T-helper 22 cell (primary cell): ENCODE results near the gene MAP10.

Experiments
- DNase-seq: peaks from one replicate; pipeline ENCODE4 v3.0.0-alpha.2; 2020; ENCODE audit warnings: low read depth

The MAP10 gene

DNA sequence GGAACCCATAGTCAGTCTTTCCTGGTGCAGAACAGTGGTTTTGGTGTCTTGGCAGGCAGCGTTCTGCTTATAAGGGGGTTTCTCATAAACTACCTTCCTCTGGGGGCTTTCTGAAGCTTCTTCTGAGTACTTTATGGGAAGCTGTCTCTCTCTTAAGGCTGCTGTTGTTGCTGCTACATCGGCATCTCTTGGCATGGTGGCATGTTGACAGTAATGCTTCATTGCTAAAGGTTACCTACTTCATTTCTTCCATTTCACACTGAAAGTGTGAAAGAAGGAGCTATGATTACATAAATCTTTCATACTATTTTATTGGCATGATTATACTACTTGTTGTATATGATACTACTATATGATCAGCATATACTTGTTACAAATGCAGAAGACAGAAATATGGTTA lies 6.3 kb upstream of the MAP10 start:
- no peak for DNase-seq

DNA sequence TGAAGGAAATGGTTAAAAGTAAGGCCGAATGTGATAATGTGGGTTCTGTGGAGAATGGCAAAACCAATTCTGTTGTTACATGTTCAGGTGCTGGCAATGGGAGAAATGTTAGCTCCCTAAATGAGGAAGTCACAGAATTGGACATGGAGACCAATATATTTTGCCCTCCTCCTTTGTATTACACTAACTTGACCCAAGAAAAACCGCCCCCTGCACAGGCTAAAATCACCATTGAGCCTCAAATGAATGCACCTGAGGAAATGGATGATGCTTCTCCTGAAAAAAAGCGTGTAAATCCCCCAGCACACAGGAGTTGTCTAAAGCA lies 932 bp downstream of the MAP10 start:
- DNase-seq, result no peak

DNA sequence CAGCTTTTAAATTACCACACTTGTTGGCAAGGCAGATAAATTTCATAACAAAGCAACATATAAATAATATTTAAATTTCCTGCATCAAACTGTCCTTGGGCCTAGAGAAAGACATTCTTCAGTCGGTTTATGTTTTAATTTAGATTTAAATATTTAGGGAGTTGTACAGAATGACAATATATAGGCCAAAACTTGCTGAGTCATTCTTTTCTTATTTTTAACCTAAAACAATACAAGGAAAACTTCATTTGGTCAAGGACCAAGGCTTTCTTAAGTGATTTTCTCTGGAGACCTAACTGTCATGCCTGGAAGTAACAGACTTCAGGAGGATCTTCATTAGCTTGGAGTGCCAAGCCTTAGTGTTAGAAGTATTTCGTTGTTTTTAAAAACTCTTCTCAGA lies 5.6 kb downstream of the MAP10 start:
- DNase-seq, result no peak

DNA sequence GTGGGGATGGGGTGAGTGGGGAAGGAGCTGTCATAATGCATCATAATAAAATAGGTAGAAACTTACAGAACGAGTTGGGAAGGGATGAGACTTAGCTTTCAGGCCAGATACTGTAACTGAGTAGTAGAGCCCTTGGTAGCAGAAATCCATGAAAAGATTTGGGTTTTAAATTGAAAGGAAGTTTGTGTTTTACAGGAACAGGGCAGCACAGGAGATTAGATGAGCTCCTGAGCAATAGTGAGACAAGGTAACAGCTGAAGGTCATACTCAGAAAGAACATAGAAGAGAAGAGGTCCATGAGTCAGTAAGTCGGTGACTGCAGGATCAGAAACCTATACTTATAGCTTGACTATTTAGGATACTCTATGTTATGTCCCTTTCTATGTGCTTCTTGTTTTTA lies 7.3 kb downstream of the MAP10 start:
- DNase-seq, result no peak

DNA sequence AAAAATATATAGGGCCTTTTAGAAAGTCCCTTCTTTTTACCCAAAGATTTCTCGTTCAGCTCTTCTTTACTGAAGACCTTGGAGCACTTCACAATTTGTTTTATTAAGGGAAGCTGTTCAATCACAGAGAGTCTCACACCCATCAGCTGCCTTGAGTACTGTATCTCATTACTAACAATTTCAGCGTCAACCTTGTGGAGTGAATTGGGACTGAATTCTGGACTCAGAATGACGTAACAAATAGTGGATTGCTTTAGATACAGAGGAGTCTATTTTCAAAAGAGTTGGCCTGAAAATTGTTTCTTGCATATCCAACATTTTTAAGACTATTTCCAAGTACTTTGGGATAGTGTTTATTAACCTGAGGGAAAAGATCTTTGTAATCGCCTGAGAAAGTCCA lies 7.9 kb downstream of the MAP10 start:
- no peak for DNase-seq

DNA sequence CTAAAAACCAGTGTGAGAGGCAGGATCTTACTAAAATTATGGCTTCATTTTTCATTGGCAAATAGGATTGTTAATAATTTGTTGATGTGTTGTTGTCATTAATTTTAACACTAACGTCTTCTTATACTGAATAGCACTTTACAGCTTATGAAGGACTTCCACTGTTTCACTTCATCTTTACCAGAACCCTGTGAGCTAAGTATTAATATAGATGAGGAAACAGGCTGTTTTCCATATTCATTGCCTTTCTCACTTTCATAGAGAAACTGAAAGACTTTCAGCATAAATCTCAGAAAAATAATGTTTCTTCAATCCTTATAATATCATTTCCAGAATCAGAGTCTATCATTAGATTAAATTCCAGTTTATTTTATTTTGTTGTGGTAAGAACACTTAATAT lies 8.5 kb downstream of the MAP10 start:
- no peak for DNase-seq

DNA sequence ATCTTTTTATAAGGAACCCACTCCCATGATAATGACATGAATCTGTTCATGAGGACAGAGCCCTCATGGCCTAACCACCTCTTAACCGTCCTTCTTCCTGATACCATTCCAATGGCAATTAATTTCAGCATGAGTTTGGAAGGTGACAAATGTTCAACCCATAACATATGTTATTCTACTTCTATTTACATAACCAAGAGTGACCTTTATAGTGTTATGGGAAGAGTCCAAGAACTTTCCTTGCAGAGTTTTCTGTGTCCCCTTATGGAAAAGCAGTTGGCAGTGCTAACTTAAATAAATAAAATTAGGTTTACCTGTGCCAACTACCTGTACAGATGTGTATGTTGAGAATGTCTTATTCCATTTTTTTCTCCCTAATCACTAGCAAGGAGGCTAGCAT lies 11.1 kb downstream of the MAP10 start:
- DNase-seq, result no peak

DNA sequence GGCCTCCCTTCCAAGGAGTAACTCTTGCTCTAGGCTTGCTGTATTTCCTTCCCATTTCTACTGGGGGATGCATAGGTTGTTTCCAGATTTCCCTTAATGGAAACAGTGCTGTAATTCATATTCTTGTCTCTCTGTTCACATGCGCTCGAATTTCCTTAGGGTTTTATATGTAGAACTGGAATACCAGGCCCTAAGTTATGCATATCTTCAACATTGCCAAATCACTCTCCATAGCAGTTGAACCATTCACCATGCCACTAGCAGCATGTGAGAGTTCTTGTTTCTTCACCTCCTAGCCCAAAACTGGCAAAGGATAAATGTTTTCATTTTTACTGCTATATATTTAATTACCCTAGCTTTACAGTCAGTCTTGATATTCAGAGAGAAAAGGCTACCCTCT lies 12.8 kb downstream of the MAP10 start:
- DNase-seq, result no peak

DNA sequence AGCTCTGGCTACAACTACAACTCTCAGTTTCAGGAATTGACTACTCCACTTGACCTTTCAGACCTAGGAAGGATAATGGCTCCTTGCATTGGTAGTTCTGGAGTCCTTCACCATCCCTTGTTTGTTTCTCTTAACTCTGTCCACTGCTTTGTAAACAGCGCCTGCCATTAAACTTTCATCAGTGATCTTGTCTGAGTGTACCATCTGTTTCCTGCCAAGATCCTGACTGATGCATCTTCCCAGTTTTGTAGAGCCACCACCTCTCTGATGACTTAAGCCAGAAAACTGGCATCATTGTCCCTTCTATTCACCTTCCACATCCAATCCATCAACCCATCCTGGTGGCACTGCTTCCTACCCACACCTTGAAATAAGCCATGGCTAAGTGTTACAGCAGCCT lies 15.2 kb downstream of the MAP10 start:
- DNase-seq, result no peak

DNA sequence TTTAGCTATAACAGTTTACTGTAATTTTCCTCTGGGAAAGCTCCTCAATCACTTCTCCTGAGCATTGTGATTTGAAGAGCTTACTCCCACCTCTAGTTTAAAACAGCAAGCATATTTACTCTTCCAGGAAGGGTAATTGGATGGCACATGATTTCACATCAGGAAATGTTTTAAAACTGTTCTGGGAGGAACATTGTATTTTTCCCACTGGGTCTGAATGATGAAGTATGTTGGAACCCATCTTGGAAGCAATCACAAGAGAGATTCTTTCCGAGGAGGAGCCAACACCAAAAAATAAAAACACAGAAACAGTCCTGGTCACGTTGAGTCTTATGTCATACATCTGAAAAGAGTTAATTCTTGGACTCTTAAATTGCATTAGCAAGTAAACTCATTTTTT lies 17.3 kb downstream of the MAP10 start:
- no peak for DNase-seq

DNA sequence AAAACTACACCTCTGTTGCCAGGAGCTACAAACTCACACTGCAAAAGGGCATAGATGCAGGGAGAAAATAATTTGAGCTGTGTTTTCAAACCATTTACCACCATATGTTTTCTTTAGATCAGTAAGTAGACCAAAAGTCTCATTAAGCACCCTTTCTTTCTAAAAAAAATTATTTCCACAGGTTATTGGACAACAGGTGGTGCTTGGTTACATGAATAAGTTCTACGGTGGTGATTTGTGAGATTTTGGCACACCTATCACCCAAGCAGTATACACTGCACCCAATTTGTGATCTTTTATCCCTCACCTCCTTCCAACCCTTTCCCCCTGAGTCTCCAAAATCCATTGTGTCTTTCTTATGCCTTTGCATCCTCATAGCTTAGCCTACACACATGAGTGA lies 21.1 kb downstream of the MAP10 start:
- DNase-seq, result no peak

DNA sequence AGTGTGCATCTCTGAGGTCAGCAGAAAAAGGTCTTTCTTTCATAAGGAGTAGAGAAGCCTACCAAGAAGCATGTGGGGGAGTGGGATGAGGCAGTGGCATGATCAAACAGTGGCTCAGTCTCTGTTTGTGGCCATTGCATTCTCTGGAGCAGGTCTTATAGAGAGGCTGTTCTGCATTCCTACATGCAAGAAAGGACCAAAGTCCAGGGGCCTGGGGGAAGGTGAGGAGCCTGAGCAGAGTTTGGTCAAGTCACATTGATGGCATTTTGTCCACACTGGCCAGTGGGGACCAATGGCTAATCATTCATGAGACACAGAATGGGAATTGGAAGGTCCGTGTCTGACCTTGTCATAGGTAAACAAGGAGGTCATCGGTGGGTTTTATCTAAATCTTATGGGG lies 25.4 kb downstream of the MAP10 start:
- DNase-seq, result no peak

DNA sequence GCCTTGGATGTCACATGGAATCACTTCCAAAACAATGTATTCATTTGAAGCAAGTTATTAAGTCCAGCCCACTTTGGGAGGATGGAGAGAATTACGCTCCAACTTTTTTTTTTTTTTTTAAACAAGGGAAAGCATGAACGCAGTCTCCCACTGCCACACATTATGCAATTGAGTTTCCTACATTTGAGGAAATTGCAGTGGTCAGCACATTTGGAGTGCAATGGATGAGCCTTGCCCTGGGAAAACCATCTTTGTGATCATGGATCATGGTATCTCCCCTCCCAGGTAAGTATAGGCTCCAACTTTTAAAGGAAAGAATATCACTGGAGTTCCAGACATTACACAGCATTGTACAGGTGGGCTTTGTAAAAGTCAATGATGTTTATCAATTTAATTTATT lies 26.7 kb downstream of the MAP10 start:
- DNase-seq, result no peak

DNA sequence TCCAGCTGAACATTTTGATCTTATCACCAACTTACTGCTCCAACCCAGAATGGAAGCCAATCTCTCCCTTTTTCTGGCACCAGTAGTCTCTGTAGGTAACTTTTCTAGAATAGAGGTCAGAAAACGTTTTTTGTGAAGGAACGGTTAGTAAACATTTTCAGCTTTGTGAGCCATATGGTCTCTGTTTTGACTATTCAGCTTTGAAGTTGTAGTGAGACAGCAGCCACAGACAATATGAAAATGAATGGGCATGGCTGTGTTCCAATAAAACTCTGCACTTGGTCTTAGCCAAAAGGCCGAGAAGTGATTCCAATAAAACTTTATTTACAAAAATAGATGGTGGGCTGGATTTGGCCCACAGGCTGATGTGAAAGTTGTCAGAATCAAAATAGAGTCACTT lies 28.9 kb downstream of the MAP10 start:
- no peak for DNase-seq

DNA sequence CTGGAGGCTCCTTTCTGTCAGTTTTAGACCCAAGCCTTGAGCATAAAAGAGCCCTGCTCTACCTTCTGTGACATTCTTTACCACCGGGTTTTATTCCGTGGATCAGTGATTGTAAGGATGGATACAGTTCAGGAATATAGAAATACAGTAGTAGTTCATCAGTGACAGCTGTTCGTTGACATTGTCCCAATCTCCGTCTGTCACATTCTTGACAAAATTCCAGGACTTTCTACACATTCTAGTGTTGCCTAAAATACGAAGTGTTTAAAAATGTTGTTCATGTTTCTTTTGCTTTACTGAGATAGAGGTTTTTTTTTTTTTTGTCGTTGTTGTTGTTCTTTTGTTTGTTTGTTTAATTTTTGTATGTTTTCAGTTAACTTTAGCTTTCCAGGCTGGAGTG lies 29.9 kb downstream of the MAP10 start:
- DNase-seq, result no peak

DNA sequence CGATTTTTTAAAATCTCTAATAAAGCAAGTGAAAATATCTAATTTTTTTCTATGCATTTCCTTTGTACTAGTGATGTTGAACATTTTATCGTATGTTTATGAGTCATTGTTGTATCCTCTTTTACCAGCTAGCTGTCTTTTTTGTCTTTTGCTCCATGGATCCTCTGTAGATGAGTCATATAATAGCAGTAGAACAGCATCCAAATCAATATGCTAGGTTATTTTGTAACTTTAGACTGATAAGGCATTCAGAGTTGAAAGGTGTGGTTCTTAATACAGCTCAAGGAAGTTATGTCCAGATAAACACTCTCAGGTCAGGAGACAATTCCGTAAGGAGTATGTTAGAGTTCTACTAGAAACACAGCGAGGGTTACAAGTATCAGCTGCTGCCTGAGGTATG lies 31.9 kb downstream of the MAP10 start:
- DNase-seq, result no peak

DNA sequence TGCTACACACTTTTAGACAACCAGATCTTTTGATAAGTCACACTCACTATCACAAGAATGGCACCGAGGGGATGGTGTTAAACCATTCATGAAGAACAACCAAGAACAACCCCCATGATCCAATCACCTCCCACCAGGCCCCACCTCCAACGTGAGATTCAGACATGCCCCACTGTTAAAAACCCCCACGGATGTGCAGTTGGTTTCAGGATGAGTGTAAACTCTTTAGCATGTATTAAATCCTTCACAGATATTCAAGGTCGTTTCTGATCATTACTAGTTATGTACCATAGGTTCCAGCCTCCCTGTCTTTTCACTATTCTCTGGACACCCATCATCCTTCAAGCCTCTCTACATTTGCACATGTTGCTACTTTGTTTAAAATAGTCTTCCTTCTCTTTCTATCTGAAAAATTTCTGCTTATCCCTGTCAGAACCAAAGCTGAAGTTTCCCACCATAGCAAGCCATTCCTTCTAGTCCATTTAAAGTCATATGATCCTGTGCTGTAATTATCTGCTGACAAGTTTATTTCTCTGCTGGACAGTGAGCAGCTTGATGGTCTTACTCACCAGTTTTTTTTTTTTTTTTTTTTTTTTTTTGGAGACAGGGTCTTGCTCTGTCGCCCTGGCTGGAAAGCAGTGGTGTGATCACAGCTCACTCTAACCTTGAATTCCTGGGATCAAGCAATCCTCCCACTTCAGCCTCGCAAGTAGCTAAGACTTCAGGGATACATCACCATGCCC lies 36.8 kb downstream of the MAP10 start:
- DNase-seq, result no peak

DNA sequence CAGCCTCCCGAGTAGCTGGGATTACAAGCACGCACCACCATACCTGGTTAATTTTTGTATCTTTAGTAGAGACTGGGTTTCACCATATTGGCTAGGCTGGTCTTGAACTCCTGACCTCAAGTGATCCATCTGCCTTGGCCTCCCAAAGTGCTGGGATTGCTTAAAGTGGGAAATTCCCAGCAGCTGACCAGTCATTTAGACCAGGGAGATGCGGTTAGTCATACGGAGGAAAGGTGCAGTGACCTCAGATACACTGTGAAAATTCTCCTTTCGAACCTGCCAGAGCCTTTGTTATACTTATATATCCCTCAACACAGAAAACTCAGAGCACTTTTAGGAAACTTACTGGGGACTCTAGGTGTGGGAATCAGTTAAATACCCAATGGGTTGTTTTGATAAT lies 39.6 kb downstream of the MAP10 start:
- no peak for DNase-seq

DNA sequence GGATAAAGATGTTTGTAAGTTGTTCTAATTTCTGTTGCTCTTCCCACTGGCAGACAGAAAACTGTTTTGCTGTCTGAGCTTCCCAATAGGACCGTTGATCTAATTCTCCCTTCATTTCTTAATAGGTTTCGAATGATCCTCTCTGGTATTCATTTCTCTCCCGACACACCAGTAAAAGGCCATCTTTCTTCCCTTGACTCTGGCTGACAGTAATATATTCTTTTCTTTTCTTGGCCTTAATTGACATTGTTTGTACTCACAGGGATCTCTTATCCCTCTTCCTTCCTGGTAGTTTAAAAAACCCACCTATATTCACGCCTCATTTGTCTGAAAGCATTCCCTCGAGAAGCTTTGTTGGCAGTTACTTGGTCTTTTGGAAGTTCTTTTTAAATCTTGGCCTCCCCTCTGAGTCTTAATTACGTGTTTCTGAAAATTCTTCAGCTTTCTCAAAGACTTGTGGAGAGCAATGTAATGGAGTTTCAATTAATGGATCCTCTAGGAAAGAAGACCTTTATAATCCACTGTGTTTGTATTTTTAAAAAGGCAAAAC lies 40.3 kb downstream of the MAP10 start:
- DNase-seq, result no peak

DNA sequence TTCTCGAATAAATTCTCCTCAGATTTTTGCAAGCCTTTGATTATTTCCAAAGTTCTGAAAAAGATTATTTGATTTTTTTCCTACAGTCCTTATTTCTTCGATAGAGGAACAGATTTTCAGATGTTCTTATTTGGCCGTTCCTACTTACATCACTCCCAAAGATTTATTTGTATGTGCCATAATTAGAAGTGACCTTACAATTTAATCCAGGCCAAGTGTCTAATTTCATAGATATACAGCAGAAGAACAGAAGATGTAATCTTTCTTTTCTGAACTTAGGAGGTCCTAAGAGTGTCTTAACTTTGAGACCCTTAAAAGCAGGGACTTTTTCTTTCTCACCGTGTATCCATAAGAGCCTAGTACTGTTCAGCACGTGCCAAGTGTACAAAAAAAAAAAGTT lies 46.3 kb downstream of the MAP10 start:
- no peak for DNase-seq

DNA sequence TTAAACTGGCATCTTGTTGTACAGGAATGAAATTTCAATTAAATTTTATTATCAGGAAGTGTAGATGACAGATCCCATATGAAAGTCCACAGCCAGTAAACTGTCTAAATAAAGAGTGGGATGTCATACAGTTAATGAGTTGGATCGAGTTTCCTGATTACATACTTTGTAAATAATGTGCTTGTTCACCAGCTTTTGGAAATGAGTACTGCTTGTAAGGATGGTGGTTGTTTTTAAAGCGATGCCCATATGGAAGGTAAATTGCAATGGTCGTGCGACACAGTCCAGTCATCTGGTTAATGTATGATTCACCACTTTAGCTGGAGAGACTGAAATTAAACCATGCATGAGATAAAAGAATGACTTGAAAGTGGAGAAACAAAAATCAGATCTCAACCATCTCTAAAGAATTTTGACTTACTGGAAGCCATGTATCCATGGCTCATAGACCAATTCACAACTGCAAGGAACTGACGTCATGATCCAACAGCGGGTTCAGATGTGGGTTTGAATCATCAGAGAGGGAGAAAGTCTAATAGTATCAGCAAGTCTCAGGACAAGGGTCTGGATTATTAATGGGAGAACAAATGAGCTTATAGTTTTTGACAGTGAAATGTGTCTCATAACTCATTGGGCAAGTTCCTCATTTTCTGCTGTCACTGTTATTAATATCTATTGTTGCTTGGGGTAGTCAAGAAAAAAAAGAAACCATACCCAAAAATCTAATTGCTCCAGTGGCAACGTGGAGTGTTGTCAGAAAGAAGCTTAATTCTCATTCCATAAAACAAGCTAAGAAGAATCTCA lies 49.0 kb downstream of the MAP10 start:
- no peak for DNase-seq

DNA sequence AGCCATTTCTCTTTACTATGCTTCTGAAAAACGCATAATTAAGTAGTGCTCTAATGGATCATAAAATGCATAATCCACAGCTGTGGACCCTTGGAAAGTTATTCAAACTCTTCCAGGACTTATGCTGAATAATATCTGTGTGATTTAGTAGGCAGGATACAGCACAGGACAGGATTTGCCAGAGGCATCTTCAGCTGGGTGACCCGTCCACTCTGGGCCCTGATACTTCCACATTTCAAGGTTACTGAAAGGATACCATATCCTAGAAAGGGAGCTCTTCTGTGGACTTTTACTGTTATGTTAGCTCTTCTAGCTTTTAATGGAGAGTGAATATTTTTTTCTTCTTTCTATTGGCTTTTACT lies 49.6 kb downstream of the MAP10 start:
- no peak for DNase-seq

DNA sequence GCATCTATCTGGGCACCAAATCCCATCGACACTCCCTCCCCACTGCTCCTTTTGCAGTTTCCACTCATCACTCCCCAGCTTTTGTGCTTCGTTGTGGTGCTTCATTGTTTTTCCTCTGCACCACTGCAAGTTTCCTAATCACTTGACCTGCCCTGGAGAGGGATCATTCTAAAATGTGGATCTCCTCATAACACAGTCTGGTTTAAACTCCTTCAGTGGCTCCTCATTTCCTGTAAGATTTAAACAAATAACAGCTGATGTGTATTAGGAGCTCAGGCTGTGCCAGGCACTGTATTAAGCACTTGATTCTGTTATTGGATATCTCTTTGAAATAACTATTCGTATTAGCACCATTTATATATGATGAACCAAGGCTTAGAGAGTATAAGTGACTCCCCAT lies 51.3 kb downstream of the MAP10 start:
- no peak for DNase-seq
